ENCODE measurements around the gene NCOR1. TPM values are rescaled to one million over a fixed set of nuclear protein-coding genes. Genes with fewer than 3 reads are reported as not detected.

NCOR1 gene
- total and polyA plus RNA-seq, 2 of the 8 experiments (the other 6 are each of a cell fraction or from before 2014, with no cell fraction given): 65.4 to 142 TPM

DNA sequence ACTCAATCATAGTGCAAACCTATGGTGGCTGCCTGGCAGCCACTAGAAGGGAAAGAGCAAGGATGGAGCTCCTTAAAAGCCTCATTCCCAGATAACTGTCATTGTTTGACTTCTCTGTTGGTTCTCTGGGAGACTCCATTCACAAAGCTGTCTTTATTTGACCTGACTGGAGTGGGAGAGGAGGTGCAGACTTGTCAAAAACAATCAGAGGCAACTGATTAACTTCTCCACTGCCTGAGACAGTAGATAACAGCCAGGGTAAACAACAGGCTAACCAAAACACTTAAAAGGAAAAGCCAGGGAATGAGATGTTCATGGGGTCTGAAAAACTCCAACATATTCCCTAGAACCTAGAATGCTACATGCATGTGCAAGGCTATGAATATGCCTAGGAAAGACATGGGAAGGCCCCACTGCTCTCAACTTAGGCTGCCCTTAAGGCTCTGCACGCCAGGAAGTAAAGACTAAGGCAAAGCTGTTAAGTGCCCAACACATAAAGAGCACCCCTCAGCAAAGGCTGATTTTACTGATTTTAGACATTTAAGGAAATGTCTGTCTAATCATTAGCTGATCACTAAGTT, 133.7 kb downstream of the NCOR1 start:
- Histone ChIP-seq H3K27me3 (replicated peaks in 1 of 4; ENCODE audit: control insufficient read depth in 3 of 4, extremely low read depth in 1 of 4, insufficient read depth in 3 of 4, low read length in 3 of 4) (no peaks in the 10 kb centered on the region), H4K20me1 (replicated peaks in 1 of 2; ENCODE audit: control insufficient read depth in 1 of 2, insufficient read depth in 2 of 2, low read length in 2 of 2) (peaks cover 0 to 2% of the 10 kb centered on the region in 2 experiments), H3K9me3 (ENCODE audit: insufficient read depth in 2 of 2, low read depth in 1 of 2, low read length in 1 of 2) (peaks cover 0 to 4% of the 10 kb centered on the region in 2 experiments; a peak in 1 of 4 replicates), H2AFZ (ENCODE audit: low read length) (no peak overlapping the region), H4K91ac (replicated peaks; ENCODE audit: insufficient read length, low read length) (no peak overlapping the region), H2BK12ac (ENCODE audit: low read depth, low read length) (no peak overlapping the region), H3K36me3 (ENCODE audit: control insufficient read depth in 2 of 4, insufficient read depth in 4 of 4, low read length in 3 of 4) (peaks cover 7 to 46% (median 22%) of the 10 kb centered on the region in 4 experiments), H3K56ac (replicated peaks; ENCODE audit: insufficient read length, low read depth, low read length) (no peak overlapping the region), H3K4ac (replicated peaks; ENCODE audit: insufficient read length, low read depth, low read length) (no peak overlapping the region), H2AK5ac (ENCODE audit: low read depth, low read length) (no peak overlapping the region), H2BK120ac (replicated peaks; ENCODE audit: low read depth, low read length) (no peak overlapping the region), H3K4me3 (ENCODE audit: extremely low read depth in 1 of 4, insufficient read depth in 2 of 4, low read depth in 3 of 4, low read length in 4 of 4) (no peak overlapping the region), H3K79me1 (ENCODE audit: low read depth, low read length) (no peaks in the 10 kb centered on the region), H2BK15ac (ENCODE audit: low read length) (no peak overlapping the region), H2BK20ac (ENCODE audit: low read length) (no peak overlapping the region), H3K79me2 (ENCODE audit: control insufficient read depth in 1 of 2, insufficient read depth in 2 of 2, low read length in 2 of 2) (no peaks in the 10 kb centered on the region), H4K5ac (ENCODE audit: insufficient read length, low read depth, low read length) (no peak overlapping the region), H3K23me2 (ENCODE audit: low read depth, low read length) (no peaks in the 10 kb centered on the region), H3K14ac (ENCODE audit: insufficient read length) (no peak overlapping the region), H2BK5ac (ENCODE audit: low read depth, low read length) (no peak overlapping the region), H3K4me2 (ENCODE audit: insufficient read depth in 1 of 2, low read depth in 2 of 2, low read length in 2 of 2) (no peak overlapping the region), H3K4me1 (replicated peaks in 1 of 4; ENCODE audit: control insufficient read depth in 3 of 4, insufficient read depth in 4 of 4, low read length in 3 of 4) (no peaks in the 10 kb centered on the region; a peak in 1 of 7 replicates), H3K27ac (ENCODE audit: low read depth, low read length) (no peak overlapping the region), H4K8ac (ENCODE audit: extremely low read depth, insufficient read depth, low read length) (no peak overlapping the region), H3K23ac (ENCODE audit: insufficient read length) (no peak overlapping the region), H3K18ac (ENCODE audit: extremely low read depth, low read length) (no peak overlapping the region), H3K9ac (replicated peaks in 1 of 4; ENCODE audit: extremely low read depth in 1 of 4, low read depth in 3 of 4, low read length in 3 of 4) (no peak overlapping the region)
- ChIA-PET POLR2A (ENCODE audit: partially characterized antibody) (interaction anchor here (0.6 to 1.2 kb wide), 2 partner anchors 27 to 105 kb away, joined by 3 read pairs; no protein-coding TSS in a partner anchor), CTCF (ENCODE audit: partially characterized antibody) (interaction anchor here (0.6 to 0.8 kb wide), 2 partner anchors 13 to 129 kb away, joined by 3 read pairs; no protein-coding TSS in a partner anchor)
- no peak for DNase-seq (ENCODE audit: low read depth in 1 of 2, low spot score in 2 of 2)
- 100% methylated on average over 1 of the region's 1 CpG; no CpG with 5 or more reads in 1 of the 2 experiments for WGBS, 2 experiments (ENCODE audit: extremely low coverage in 1 of 2, insufficient coverage in 1 of 2, insufficient read length in 1 of 2, insufficient replicate concordance in 2 of 2, low coverage in 1 of 2, low lambda C conversion rate in 2 of 2, missing lambda C conversion rate in 1 of 2)
- FAIRE-seq: no peak
- no peak for TF ChIP-seq JUND (IDR thresholded peaks at IDR 0.05; ENCODE audit: low read length)
- no peak for TF ChIP-seq ZNF274 (IDR thresholded peaks at IDR 0.05; ENCODE audit: borderline replicate concordance, extremely low read depth, low read length)
- no peak for TF ChIP-seq HDAC6 (IDR thresholded peaks at IDR 0.05; ENCODE audit: low read depth, low read length)
- no peak for TF ChIP-seq SP1 (IDR thresholded peaks at IDR 0.05; ENCODE audit: low read depth, low read length)
- TF ChIP-seq RAD21 (IDR thresholded peaks at IDR 0.05 in 1 of 2, conservative IDR thresholded peaks at IDR 0.05 in 1 of 2; ENCODE audit: low read depth in 2 of 2, low read length in 2 of 2): no peak
- no peak for TF ChIP-seq RNF2 (IDR thresholded peaks at IDR 0.05; ENCODE audit: borderline replicate concordance, low read depth, low read length, missing control alignments, poor library complexity, severe bottlenecking)
- TF ChIP-seq BACH1 (IDR thresholded peaks at IDR 0.05; ENCODE audit: low read length): no peak
- no peak for TF ChIP-seq EGR1 (IDR thresholded peaks at IDR 0.05; ENCODE audit: borderline replicate concordance, low read depth, low read length)
- no peak for TF ChIP-seq FOSL1 (IDR thresholded peaks at IDR 0.05; ENCODE audit: insufficient read depth, low read depth, low read length)
- no peak for TF ChIP-seq KDM4A (IDR thresholded peaks at IDR 0.05; ENCODE audit: low read depth, low read length, severe bottlenecking)
- no peak for TF ChIP-seq CHD1 (IDR thresholded peaks at IDR 0.05; ENCODE audit: low read depth, low read length)
